Uterus (tissue), 2 donors: ENCODE results near the gene TMEM245.

Experiments
- CTCF ChIP-seq, 4 experiments: fragments of 200-600 bp in 2 of 4; fragments of 450-650 bp in 2 of 4; sonication (generic) in 2 of 4; IDR thresholded peaks; one replicate each; pipeline ENCODE4 v1.5.1; 2016 to 2019; ENCODE audit warnings: antibody characterized with exemption in 4 of 4, mild to moderate bottlenecking in 2 of 4, moderate library complexity in 1 of 4
- POLR2A ChIP-seq, 2 donors: fragments of 450-650 bp; IDR thresholded peaks; one replicate each; pipeline ENCODE4 v1.6.1; 2016; ENCODE audit warnings: antibody characterized with exemption in 2 of 2, mild to moderate bottlenecking in 1 of 2, moderate library complexity in 1 of 2

GRCh38 chr9:109083141-109083540 is 36.6 kb downstream of the TMEM245 start:
- no peak for TF ChIP-seq CTCF (IDR thresholded peaks at IDR 0.05)
- no peak for TF ChIP-seq POLR2A (IDR thresholded peaks at IDR 0.05)
